ENCODE data around the gene RNF220. TPM values are rescaled to one million over a fixed set of nuclear protein-coding genes. Genes with fewer than 3 reads are reported as not detected.

Gene RNF220
- total RNA-seq, 1 donor from 2014 or later, result 74.3 TPM

GRCh38 chr1:44425341-44426082, 20.5 kb downstream of the RNF220 start:
- DNase-seq (ENCODE audit: extremely low read depth, low read depth, low spot score), result no peak

- DNase-seq (ENCODE audit: extremely low read depth, low read depth, low spot score), result no peak
These were observed 26.8 kb downstream of the RNF220 start for GRCh38 chr1:44431861-44432260.

GRCh38 chr1:44433209-44433608, 28.2 kb downstream of the RNF220 start:
- DNase-seq (ENCODE audit: extremely low read depth, low read depth, low spot score), result no peak

- no peak for DNase-seq (ENCODE audit: extremely low read depth, low read depth, low spot score)
These were observed 31.5 kb downstream of the RNF220 start for GRCh38 chr1:44436401-44437106.

GRCh38 chr1:44437107-44437716, 32.2 kb downstream of the RNF220 start:
- no peak for DNase-seq (ENCODE audit: extremely low read depth, low read depth, low spot score)

- DNase-seq (ENCODE audit: extremely low read depth, low read depth, low spot score), result no peak
These were observed 37.7 kb downstream of the RNF220 start for GRCh38 chr1:44442791-44443190.

- DNase-seq (ENCODE audit: extremely low read depth, low read depth, low spot score), result no peak
These were observed 42.2 kb downstream of the RNF220 start for GRCh38 chr1:44447051-44447810.

GRCh38 chr1:44453798-44454349, 48.8 kb downstream of the RNF220 start:
- DNase-seq (ENCODE audit: extremely low read depth, low read depth, low spot score), result no peak

GRCh38 chr1:44454704-44455103, 49.6 kb downstream of the RNF220 start:
- DNase-seq (ENCODE audit: extremely low read depth, low read depth, low spot score), result no peak

- DNase-seq (ENCODE audit: extremely low read depth, low read depth, low spot score), result no peak
These were observed 55.2 kb downstream of the RNF220 start for GRCh38 chr1:44460107-44460882.

GRCh38 chr1:44464361-44464760, 59.3 kb downstream of the RNF220 start:
- DNase-seq (ENCODE audit: extremely low read depth, low read depth, low spot score), result no peak

- no peak for DNase-seq (ENCODE audit: extremely low read depth, low read depth, low spot score)
These were observed 62.5 kb downstream of the RNF220 start for GRCh38 chr1:44467566-44467965.

GRCh38 chr1:44471911-44472453, 66.9 kb downstream of the RNF220 start:
- DNase-seq (ENCODE audit: extremely low read depth, low read depth, low spot score), result no peak

GRCh38 chr1:44472620-44473525, 67.8 kb downstream of the RNF220 start:
- DNase-seq (ENCODE audit: extremely low read depth, low read depth, low spot score), result no peak

- no peak for DNase-seq (ENCODE audit: extremely low read depth, low read depth, low spot score)
These were observed 71.8 kb downstream of the RNF220 start for GRCh38 chr1:44476891-44477290.

GRCh38 chr1:44481701-44482100, 76.6 kb downstream of the RNF220 start:
- no peak for DNase-seq (ENCODE audit: extremely low read depth, low read depth, low spot score)

GRCh38 chr1:44483089-44483874, 78.2 kb downstream of the RNF220 start:
- DNase-seq (ENCODE audit: extremely low read depth, low read depth, low spot score), result no peak

GRCh38 chr1:44484155-44484688, 79.2 kb downstream of the RNF220 start:
- no peak for DNase-seq (ENCODE audit: extremely low read depth, low read depth, low spot score)

Data from glomerular endothelial cell (primary cell).